AG20443 (cell line): ENCODE measurements around the gene GOLGA8T.
"Not testable (repeated sequence)": the region's sequence is repeated elsewhere in the genome, so short reads cannot be mapped to it uniquely, and the experiment has no call there.

Source experiments
- DNase-seq: peaks from one replicate; pipeline ENCODE4 v3.0.0; 2012; ENCODE audit warnings: low spot score, mixed read lengths

GOLGA8T gene

DNA sequence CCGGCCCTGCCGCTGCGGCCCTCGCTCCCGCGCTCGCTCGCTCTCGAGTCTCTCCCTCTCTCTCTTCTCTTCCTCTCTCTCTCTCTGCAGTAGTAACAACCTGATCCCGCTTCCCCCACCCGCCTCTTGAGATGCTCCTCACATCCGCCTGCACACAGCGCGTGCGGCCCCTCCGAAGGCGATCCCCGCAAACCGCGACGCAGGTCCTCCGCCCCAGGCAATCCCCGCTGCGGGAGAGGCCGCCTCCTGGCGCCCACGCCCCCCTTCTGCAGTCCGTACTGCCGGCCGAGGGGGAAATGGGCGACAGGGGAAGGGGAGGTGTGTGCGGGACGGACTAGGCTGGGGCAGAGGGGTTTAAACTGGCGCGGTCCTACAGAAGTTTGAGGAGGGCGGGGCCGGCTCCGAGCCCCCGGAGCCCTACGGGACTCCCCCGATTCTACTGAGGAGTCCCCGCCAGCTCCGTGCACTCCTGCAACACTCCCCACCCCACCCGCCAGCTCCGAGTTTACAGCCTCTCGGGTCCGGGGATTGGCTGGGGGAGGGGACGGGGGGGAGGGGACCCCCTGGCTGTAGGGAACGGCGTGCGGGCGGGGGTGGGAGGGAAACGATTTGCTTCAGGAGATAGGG is 57.4 kb downstream of the GOLGA8T start:
- DNase-seq = not testable (repeated sequence)

DNA sequence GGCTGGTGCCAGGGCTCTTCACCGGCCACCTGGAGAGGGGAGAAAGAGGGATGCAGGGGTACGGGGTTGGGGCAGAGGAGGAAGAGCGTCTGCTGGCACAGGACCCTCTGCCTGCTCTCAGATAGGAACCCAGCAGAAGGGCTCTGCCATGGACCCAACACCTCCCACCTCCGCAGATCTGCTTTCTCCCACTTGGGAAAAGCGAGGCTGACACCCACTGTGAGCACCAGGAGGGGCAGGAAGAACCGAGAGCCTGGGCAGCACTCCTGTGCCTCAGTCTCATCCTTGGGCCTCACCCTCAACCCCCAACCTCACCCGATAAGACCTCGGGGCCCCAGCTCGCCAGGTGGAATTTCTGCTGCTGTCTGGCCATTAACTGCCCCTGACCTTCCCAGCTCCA is 58.0 kb downstream of the GOLGA8T start:
- not testable (repeated sequence) for DNase-seq
